HL-60 (cell line): Measurements from ENCODE around the gene RNU2-63P.

Source experiments
- DNase-seq, 2 experiments: peaks; one replicate each; pipeline ENCODE4 v3.0.0-alpha.2; 2010 to 2020; ENCODE audit warnings: low read depth in 1 of 2, low spot score in 1 of 2
- H3K27ac ChIP-seq: fragments of 250-450 bp; sonication (Bioruptor Pico); replicated peaks from 2 replicates; pipeline ENCODE4 v1.5.1; 2020; ENCODE audit warnings: mild to moderate bottlenecking, moderate library complexity
- H3K27me3 ChIP-seq: fragments of 250-450 bp; sonication (Bioruptor Pico); 2 replicates; pipeline ENCODE4 v1.5.1; 2021; ENCODE audit warnings: mild to moderate bottlenecking, moderate library complexity; ENCODE audit not compliant: insufficient read depth, poor library complexity, severe bottlenecking
- H3K4me3 ChIP-seq: replicated peaks from 2 replicates; pipeline ENCODE4 v1.5.1; 2011; ENCODE audit warnings: mild to moderate bottlenecking, control low read depth, low read length; ENCODE audit not compliant: insufficient read depth
- CTCF ChIP-seq: IDR thresholded peaks from one replicate; pipeline ENCODE4 v1.5.1; 2011; ENCODE audit warnings: low read length, control low read depth, inconsistent platforms; ENCODE audit not compliant: insufficient read depth
- GABPA ChIP-seq: IDR thresholded peaks from 2 replicates; pipeline ENCODE4 v1.6.1; 2012; ENCODE audit warnings: low read depth
- POLR2AphosphoS5 ChIP-seq: IDR thresholded peaks from 2 replicates; pipeline ENCODE4 v1.6.1; 2012; ENCODE audit warnings: low read depth
- REST ChIP-seq: IDR thresholded peaks from 2 replicates; pipeline ENCODE4 v1.6.1; 2012; ENCODE audit warnings: low read depth; ENCODE audit not compliant: insufficient replicate concordance
- SPI1 ChIP-seq: IDR thresholded peaks from 2 replicates; pipeline ENCODE4 v1.6.1; 2012; ENCODE audit warnings: low read depth, mild to moderate bottlenecking, borderline replicate concordance
- long read RNA-seq: library from polyadenylated mRNA; unstranded; transcript quantifications from one replicate; pipeline ENCODE4 v2.0.0, GENCODE V29; 2020

RNU2-63P gene
- long read RNA-seq, partial matches to known transcripts = 0 of 1 reads
- long read RNA-seq, other reads (novel, unspliced or antisense) = 0 of 1 reads

GRCh38 chr2:88016086-88016959 is at the start of gene RNU2-63P:
Gene RNU2-63P, minus strand, starts transcription at chr2:88016547.
- peak; percentile 31 to 77 for DNase-seq
- Histone ChIP-seq H3K27me3 (no peaks in the 10 kb centered on the region), H3K27ac (peak within 1 kb of the TSS; percentile 96), H3K4me3 (peak within 1 kb of the TSS; percentile 75)
- peak; percentile 95 for TF ChIP-seq POLR2AphosphoS5
- TF ChIP-seq CTCF = no peak

- H3K27me3 ChIP-seq = no peaks in the 10 kb centered on the region
- TF ChIP-seq SPI1 (no peak), GABPA (no peak), POLR2AphosphoS5 (no peak), CTCF (no peak), REST (no peak)
- no peak overlapping the region for H3K27ac ChIP-seq
- no peak for DNase-seq
- no peak overlapping the region for H3K4me3 ChIP-seq
Measured at GRCh38 chr2:88061295-88061694, 44.9 kb upstream of the RNU2-63P start.

GRCh38 chr2:88060907-88061275 is 44.5 kb upstream of the RNU2-63P start:
- TF ChIP-seq GABPA (no peak), CTCF (no peak), POLR2AphosphoS5 (no peak), REST (no peak), SPI1 (no peak)
- Histone ChIP-seq H3K27ac (no peak overlapping the region), H3K4me3 (no peak overlapping the region), H3K27me3 (no peaks in the 10 kb centered on the region)
- DNase-seq = no peak
